T1000 (cell line): ENCODE results near the gene PDE8A.
A peak's percentile ranks its signal among the peaks of the same experiment; 100 is the strongest.
"Not testable (repeated sequence)": the region's sequence is repeated elsewhere in the genome, so short reads cannot be mapped to it uniquely, and the experiment has no call there.

Source experiments
- DNase-seq: peaks from one replicate; lab custom pipeline; 2025; ENCODE audit warnings: mixed read lengths; lab: John Stamatoyannopoulos, UW

PDE8A gene

GRCh38 chr15:84961707-84962106, 19.9 kb upstream of the PDE8A start:
- DNase-seq, result no peak

GRCh38 chr15:84962955-84963354, 18.7 kb upstream of the PDE8A start:
- no peak for DNase-seq

GRCh38 chr15:84967380-84967779, 14.3 kb upstream of the PDE8A start:
- no peak for DNase-seq

- DNase-seq, result no peak
Observed at GRCh38 chr15:84968301-84968700, 13.4 kb upstream of the PDE8A start.

- DNase-seq, result no peak
Observed at GRCh38 chr15:84969257-84969656, 12.4 kb upstream of the PDE8A start.

- no peak for DNase-seq
Observed at GRCh38 chr15:84970843-84971242, 10.8 kb upstream of the PDE8A start.

- DNase-seq, result no peak
Observed at GRCh38 chr15:84973492-84974460, 7.9 kb upstream of the PDE8A start.

- no peak for DNase-seq
Observed at GRCh38 chr15:84975871-84976351, 5.7 kb upstream of the PDE8A start.

GRCh38 chr15:84976746-84977345, 4.8 kb upstream of the PDE8A start:
- DNase-seq, result no peak

GRCh38 chr15:84979651-84980050, 2.0 kb upstream of the PDE8A start:
- no peak for DNase-seq

GRCh38 chr15:84980196-84981053, 1.2 kb upstream of the PDE8A start:
- DNase-seq, result peak; percentile 76

- DNase-seq, result peak; percentile 93
Observed at GRCh38 chr15:84981054-84981710, 474 bp upstream of the PDE8A start.

- no peak for DNase-seq
Observed at GRCh38 chr15:84982301-84982920, 755 bp downstream of the PDE8A start.

GRCh38 chr15:84983294-84983693, 1.6 kb downstream of the PDE8A start:
- no peak for DNase-seq

GRCh38 chr15:84983711-84984110, 2.1 kb downstream of the PDE8A start:
- no peak for DNase-seq

GRCh38 chr15:84985158-84985557, 3.5 kb downstream of the PDE8A start:
- no peak for DNase-seq

- DNase-seq, result not testable (repeated sequence)
Observed at GRCh38 chr15:84987351-84987750, 5.7 kb downstream of the PDE8A start.

GRCh38 chr15:84987949-84988624, 6.4 kb downstream of the PDE8A start:
- DNase-seq, result no peak

- DNase-seq, result no peak
Observed at GRCh38 chr15:84988909-84989644, 7.4 kb downstream of the PDE8A start.

GRCh38 chr15:84990507-84990906, 8.9 kb downstream of the PDE8A start:
- no peak for DNase-seq
